ENCODE results near the gene SMOC1.

GRCh38 chr14:69913686-69914085 lies 34.5 kb downstream of the SMOC1 start:
- TF ChIP-seq POLR2A (IDR thresholded peaks at IDR 0.05) (no peak), CTCF (IDR thresholded peaks at IDR 0.05) (no peak), POLR2AphosphoS5 (IDR thresholded peaks at IDR 0.05) (no peak)
